Cardiac atrium fibroblast (primary cell): ENCODE results near the gene ZDHHC11B. TPM values are rescaled to one million over a fixed set of nuclear protein-coding genes. Genes with fewer than 3 reads are reported as not detected.

Source experiments
- total RNA-seq: library from RNA; depleted of rRNA; stranded (reverse); fragments of >200 nt; gene quantifications from 2 replicates; pipeline ENCODE4 v1.2.3, GENCODE V29; 2015

Gene ZDHHC11B, protein sequence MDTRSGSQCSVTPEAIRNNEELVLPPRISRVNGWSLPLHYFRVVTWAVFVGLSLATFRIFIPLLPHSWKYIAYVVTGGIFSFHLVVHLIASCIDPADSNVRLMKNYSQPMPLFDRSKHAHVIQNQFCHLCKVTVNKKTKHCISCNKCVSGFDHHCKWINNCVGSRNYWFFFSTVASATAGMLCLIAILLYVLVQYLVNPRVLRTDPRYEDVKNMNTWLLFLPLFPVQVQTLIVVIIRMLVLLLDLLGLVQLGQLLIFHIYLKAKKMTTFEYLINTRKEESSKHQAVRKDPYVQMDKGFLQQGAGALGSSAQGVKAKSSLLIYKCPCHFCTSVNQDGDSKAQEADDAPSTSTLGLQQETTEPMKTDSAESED
- not detected in 2 replicates for total RNA-seq

DNA sequence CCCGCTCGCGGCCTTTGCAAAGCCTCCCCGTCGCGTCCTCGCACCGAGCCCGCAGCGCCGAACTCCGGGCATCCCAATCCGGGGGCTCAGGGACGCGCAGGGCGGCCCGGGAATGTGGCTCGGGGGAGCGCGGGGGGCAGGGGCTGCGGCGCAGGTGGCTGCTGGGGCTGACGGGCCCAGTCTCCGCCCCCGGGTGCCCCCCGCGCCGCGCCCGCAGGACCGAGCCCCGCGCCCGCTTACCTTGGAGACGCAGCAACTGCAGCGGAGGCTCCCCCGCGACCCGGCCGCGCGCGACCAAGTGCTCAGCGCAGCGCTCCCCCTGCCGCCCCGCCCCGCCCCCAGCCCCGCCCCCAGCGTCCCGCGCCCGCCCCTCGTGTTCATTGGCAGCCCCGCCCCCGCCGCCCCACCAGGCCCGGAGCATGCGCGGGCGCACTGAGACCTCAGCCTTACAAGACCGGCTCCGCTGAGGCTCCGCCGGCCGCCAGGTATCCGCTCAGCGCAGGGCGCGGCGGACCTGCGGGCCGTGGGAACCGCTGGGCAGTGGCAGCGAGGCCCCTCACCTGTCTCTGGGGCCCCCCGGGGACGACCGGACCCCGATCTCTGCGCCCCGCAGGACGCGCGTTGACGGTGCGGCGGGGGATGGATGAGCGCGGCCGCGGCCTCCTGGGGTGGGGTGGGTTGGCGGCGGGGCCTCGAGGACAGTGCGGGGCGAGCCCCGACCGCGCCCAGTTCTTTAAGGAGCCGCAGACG, at the start of gene ZDHHC11B:
ZDHHC11B (minus strand) TSS at position 302 of the 750 bp plus-strand sequence. CDS start 17,810 bp downstream, outside the sequence.

DNA sequence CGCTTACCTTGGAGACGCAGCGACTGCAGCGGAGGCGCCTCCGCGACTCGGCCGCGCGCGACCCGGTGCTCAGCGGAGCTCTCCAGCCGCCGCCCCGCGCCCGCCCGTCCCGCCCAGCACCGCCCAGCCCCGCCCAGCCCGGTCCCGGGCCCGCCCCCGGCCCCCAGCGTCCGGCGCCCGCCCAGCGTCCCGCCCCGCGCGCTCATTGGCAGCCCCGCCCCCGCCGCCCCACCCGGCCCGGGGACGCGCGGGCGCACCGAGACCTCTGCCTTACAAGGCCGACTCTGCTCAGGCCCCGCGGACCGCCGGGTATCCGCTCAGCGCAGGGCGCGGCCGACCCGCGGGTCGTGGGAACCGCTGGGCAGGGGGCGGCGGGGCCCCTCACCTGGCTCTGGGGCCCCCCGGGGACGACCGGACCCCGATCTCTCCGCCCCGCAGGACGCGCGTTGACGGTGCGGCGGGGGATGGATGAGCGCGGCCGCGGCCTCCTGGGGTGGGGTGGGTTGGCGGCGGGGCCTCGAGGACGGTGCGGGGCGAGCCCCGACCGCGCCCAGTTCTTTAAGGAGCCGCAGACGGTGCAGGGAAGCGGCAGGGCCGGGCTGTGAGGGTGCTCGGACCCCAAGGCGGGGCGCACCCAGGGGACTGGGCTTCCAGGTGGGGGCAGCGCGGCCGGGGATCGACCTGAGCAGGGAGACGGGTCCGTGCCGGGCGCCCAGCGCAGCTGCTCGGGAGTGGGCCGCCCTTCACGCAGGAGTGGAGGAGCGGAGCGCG, 91.1 kb downstream of the ZDHHC11B start, which contains the start of gene TPPP:
TPPP (minus strand) TSS at position 82 of the 771 bp plus-strand sequence. CDS start 15,292 bp downstream, outside the sequence.

Other genes with a start within 250 kb of the ZDHHC11B start
- 1.5 and 2.5 TPM in 2 replicates for gene CEP72, start 172.4 kb downstream of the ZDHHC11B start, total RNA-seq
- 0.72 and 1.1 TPM in 2 replicates for gene TPPP, start 91.4 kb downstream of the ZDHHC11B start, total RNA-seq
- 0.54 and 0.81 TPM in 2 replicates for gene ZDHHC11, start 66.3 kb upstream of the ZDHHC11B start, total RNA-seq
- gene BRD9, start 108.1 kb upstream of the ZDHHC11B start, total RNA-seq: 18.6 and 23.6 TPM in 2 replicates
- 6.1 and 11.7 TPM in 2 replicates for gene TRIP13, start 108.2 kb upstream of the ZDHHC11B start, total RNA-seq
- gene NKD2, start 224.1 kb upstream of the ZDHHC11B start, total RNA-seq: 22.4 and 30.5 TPM in 2 replicates